Brain microvascular endothelial cell (primary cell): ENCODE results near the gene ZNHIT2.

Experiments
- DNase-seq: peaks from one replicate; pipeline ENCODE4 v3.0.0-alpha.2; 2020
- H3K27ac ChIP-seq: fragments of 250-450 bp; sonication (Bioruptor Pico); 2 replicates; pipeline ENCODE4 v1.5.1; 2020; ENCODE audit warnings: mild to moderate bottlenecking, moderate library complexity
- H3K27me3 ChIP-seq: fragments of 250-450 bp; sonication (Bioruptor Pico); replicated peaks from 2 replicates; pipeline ENCODE4 v1.5.1; 2020; ENCODE audit warnings: mild to moderate bottlenecking
- H3K36me3 ChIP-seq: fragments of 250-450 bp; sonication (Bioruptor Pico); replicated peaks from 2 replicates; pipeline ENCODE4 v1.5.1; 2020; ENCODE audit warnings: mild to moderate bottlenecking
- H3K4me3 ChIP-seq: 2 replicates; pipeline ENCODE4 v1.5.1; 2011; ENCODE audit warnings: low read depth, mild to moderate bottlenecking, control low read depth, low read length, moderate library complexity
- CTCF ChIP-seq: IDR thresholded peaks from 2 replicates; pipeline ENCODE4 v1.5.1; 2011; ENCODE audit warnings: low read depth, mild to moderate bottlenecking, moderate library complexity, low read length, control low read depth, inconsistent platforms; ENCODE audit errors: missing control alignments
- in situ Hi-C: cut with HindIII; loops from 2 replicates; pipeline ENCODE4 v1.10.0; 2017; ENCODE audit warnings: low sequenced_read_pairs, low pct_ligation_motif_present

The ZNHIT2 gene

GRCh38 chr11:65135633-65136145 is 18.2 kb upstream of the ZNHIT2 start:
- H3K4me3 ChIP-seq = peak overlapping the region; percentile 94
- no peak for DNase-seq
- no peak for TF ChIP-seq CTCF
- H3K27ac ChIP-seq = no peak overlapping the region
- in situ Hi-C loops = no loop called here
- H3K36me3 ChIP-seq = peaks cover 23% of the 10 kb centered on the region
- H3K27me3 ChIP-seq = no peaks in the 10 kb centered on the region

- no peak for TF ChIP-seq CTCF
- in situ Hi-C loops = no loop called here
- Histone ChIP-seq H3K27me3 (no peaks in the 10 kb centered on the region), H3K36me3 (peaks cover 26% of the 10 kb centered on the region), H3K4me3 (peak overlapping the region; percentile 94), H3K27ac (peak overlapping the region; percentile 100)
- DNase-seq = peak; percentile 95
Measured at GRCh38 chr11:65134952-65135632, 17.6 kb upstream of the ZNHIT2 start.

- Histone ChIP-seq H3K27ac (peak within 1 kb of the TSS; percentile 100), H3K27me3 (no peaks in the 10 kb centered on the region), H3K36me3 (peaks cover 33% of the 10 kb centered on the region), H3K4me3 (peak within 1 kb of the TSS; percentile 94)
- no peak for TF ChIP-seq CTCF
- DNase-seq = peak; percentile 79
- in situ Hi-C loops = no loop called here
Measured at GRCh38 chr11:65134240-65134951, 16.9 kb upstream of the ZNHIT2 start, which contains the start of gene SYVN1. TSS of gene SYVN1 (minus strand) at chr11:65134519. CDS start at chr11:65133601, 918 bp downstream.

GRCh38 chr11:65133724-65134123 is 16.2 kb upstream of the ZNHIT2 start:
- H3K27me3 ChIP-seq = no peaks in the 10 kb centered on the region
- TF ChIP-seq CTCF = no peak
- peak overlapping the region; percentile 100 for H3K27ac ChIP-seq
- in situ Hi-C loops = no loop called here
- peak overlapping the region; percentile 94 for H3K4me3 ChIP-seq
- peaks cover 40% of the 10 kb centered on the region for H3K36me3 ChIP-seq
- DNase-seq = no peak

- H3K4me3 ChIP-seq = peak overlapping the region; percentile 94
- no peak for DNase-seq
- H3K36me3 ChIP-seq = peaks cover 45% of the 10 kb centered on the region
- in situ Hi-C loops = no loop called here
- peak overlapping the region; percentile 100 for H3K27ac ChIP-seq
- H3K27me3 ChIP-seq = no peaks in the 10 kb centered on the region
- TF ChIP-seq CTCF = no peak
Measured at GRCh38 chr11:65132988-65133700, 15.6 kb upstream of the ZNHIT2 start.
